HepG2 (cell line): ENCODE data around the gene NAALADL1. TPM values are rescaled to one million over a fixed set of nuclear protein-coding genes. Genes with fewer than 3 reads are reported as not detected.

Experiments
- ATAC-seq: fragments of 200-7000 bp; cut with Tn5 transposase; 3 replicates; pipeline ENCODE4 v1.9.1; 2020; ENCODE audit warnings: mild to moderate bottlenecking, moderate library complexity
- BruUV-seq: library from RNA; stranded (reverse); fragments of 400-500 nt; replicated peaks from 2 replicates; lab custom pipeline; 2021; lab: Mats Ljungman, UMichigan
- CTCF ChIA-PET: fragments of 300-600 bp; formaldehyde crosslinking; extraction: SDS; loops from one replicate; lab custom pipeline; 2021; ENCODE audit warnings: low total read pairs, inconsistent platforms, low intra/inter-chr PET ratio; lab: Yijun Ruan, JAX
- POLR2A ChIA-PET: fragments of 350-600 bp; sonication (Branson Sonifier 250); formaldehyde crosslinking; loops from one replicate; lab custom pipeline; 2020; ENCODE audit warnings: antibody characterized with exemption, inconsistent platforms; lab: Yijun Ruan, JAX
- DNase-seq: peaks from one replicate; pipeline ENCODE4 v3.0.0-alpha.2; 2015; ENCODE audit warnings: low spot score
- FAIRE-seq: peaks from 3 replicates; lab custom pipeline; 2011; peaks lifted over from hg19 to GRCh38; lab: Jason Lieb, UNC
- H2AFZ ChIP-seq: one replicate; pipeline ENCODE4 v1.6.1; 2011; ENCODE audit warnings: low read length, inconsistent platforms
- H3K27ac ChIP-seq: fragments of 300-600 bp; 3 replicates; pipeline ENCODE4 v1.8.0; 2011; ENCODE audit warnings: mixed run types, mild to moderate bottlenecking, mixed read lengths, low read length, inconsistent platforms; ENCODE audit not compliant: insufficient read depth; ENCODE audit errors: extremely low read length
- H3K27me3 ChIP-seq, 2 experiments: fragments of 200-600 bp in 1 of 2; 2 replicates in 1 of 2; 3 replicates in 1 of 2; pipeline versions ENCODE4 v1.6.0 to v1.8.0; 2011; ENCODE audit warnings: low read length in 2 of 2, mild to moderate bottlenecking in 2 of 2, moderate library complexity in 2 of 2, inconsistent platforms in 1 of 2; ENCODE audit not compliant: insufficient read depth in 2 of 2, control insufficient read depth in 1 of 2
- H3K36me3 ChIP-seq, 2 experiments: fragments of 200-600 bp in 1 of 2; replicated peaks in 1 of 2; 2 replicates in 1 of 2; 3 replicates in 1 of 2; pipeline versions ENCODE4 v1.5.1 to v1.8.0; 2011; ENCODE audit warnings: low read length in 2 of 2, inconsistent platforms in 1 of 2; ENCODE audit not compliant: insufficient read depth in 2 of 2, control insufficient read depth in 1 of 2
- H3K4me1 ChIP-seq: 2 replicates; pipeline ENCODE4 v1.5.1; 2012; ENCODE audit warnings: low read length, inconsistent platforms; ENCODE audit not compliant: insufficient read depth
- H3K4me2 ChIP-seq: 2 replicates; pipeline ENCODE4 v1.6.0; 2011; ENCODE audit warnings: low read depth, low read length, inconsistent platforms
- H3K4me3 ChIP-seq, 3 experiments: fragments of 200-600 bp in 1 of 3; sonication (generic), shearing (Covaris generic) in 1 of 3; replicated peaks in 1 of 3; 2 replicates each; pipeline ENCODE4 v1.5.1; 2011 to 2016; ENCODE audit warnings: low read length in 3 of 3, inconsistent platforms in 2 of 3, low read depth in 2 of 3, mild to moderate bottlenecking in 2 of 3, control low read depth in 1 of 3, mixed read lengths in 1 of 3; ENCODE audit not compliant: insufficient read depth in 1 of 3
- H3K79me2 ChIP-seq: one replicate; pipeline ENCODE4 v1.6.1; 2011; ENCODE audit warnings: low read length, inconsistent platforms; ENCODE audit not compliant: insufficient read depth
- H3K9ac ChIP-seq: 2 replicates; pipeline ENCODE4 v1.6.0; 2011; ENCODE audit warnings: mild to moderate bottlenecking, low read depth, low read length, inconsistent platforms; ENCODE audit not compliant: insufficient read depth
- H3K9me3 ChIP-seq: 2 replicates; pipeline ENCODE4 v1.5.1; 2012; ENCODE audit warnings: mild to moderate bottlenecking, low read length
- H4K20me1 ChIP-seq: 2 replicates; pipeline ENCODE4 v1.6.0; 2011; ENCODE audit warnings: inconsistent platforms, mild to moderate bottlenecking, low read length, moderate library complexity; ENCODE audit not compliant: insufficient read depth
- ASH2L ChIP-seq: fragments of 300-600, 200-600 bp; sonication (generic); IDR thresholded peaks from 2 replicates; pipeline ENCODE4 v1.7.0; 2017; ENCODE audit warnings: low read depth, mild to moderate bottlenecking, moderate library complexity, mixed read lengths, low read length; ENCODE audit not compliant: insufficient read length
- SAP130 ChIP-seq: IDR thresholded peaks from 2 replicates; pipeline ENCODE4 v1.6.1; 2016; ENCODE audit warnings: low read depth
- SMC3 ChIP-seq: IDR thresholded peaks from 2 replicates; pipeline ENCODE4 v1.6.1; 2011; ENCODE audit warnings: low read length, improper control_type of control experiment
- STAG1 ChIP-seq: sonication (generic); formaldehyde crosslinking; IDR thresholded peaks from 2 replicates; pipeline ENCODE4 v1.4.0; 2020; ENCODE audit warnings: missing genetic modification reagents
- STAT5B ChIP-seq: sonication (generic); formaldehyde crosslinking; IDR thresholded peaks from 2 replicates; pipeline ENCODE4 v1.4.0; 2020; ENCODE audit warnings: missing genetic modification reagents
- ZFX ChIP-seq: sonication (generic); formaldehyde crosslinking; IDR thresholded peaks from 2 replicates; pipeline ENCODE4 v1.4.0; 2020; ENCODE audit warnings: mild to moderate bottlenecking, low read depth, missing genetic modification reagents, moderate library complexity
- ZFY ChIP-seq: sonication (generic); formaldehyde crosslinking; IDR thresholded peaks from 2 replicates; pipeline ENCODE4 v1.4.0; 2020; ENCODE audit warnings: missing genetic modification reagents
- ZNF468 ChIP-seq: sonication (generic); formaldehyde crosslinking; IDR thresholded peaks from 2 replicates; pipeline ENCODE4 v1.8.0; 2022; ENCODE audit warnings: mild to moderate bottlenecking, moderate library complexity, missing genetic modification reagents
- ZNF513 ChIP-seq: sonication (generic); formaldehyde crosslinking; conservative IDR thresholded peaks from 2 replicates; pipeline ENCODE4 v1.5.0; 2020; ENCODE audit warnings: missing genetic modification reagents
- ZNF598 ChIP-seq: sonication (generic); formaldehyde crosslinking; IDR thresholded peaks from 2 replicates; pipeline ENCODE4 v1.5.1; 2020; ENCODE audit warnings: mild to moderate bottlenecking, missing genetic modification reagents, borderline replicate concordance
- ZNF619 ChIP-seq: sonication (generic); formaldehyde crosslinking; IDR thresholded peaks from 2 replicates; pipeline ENCODE4 v1.4.0; 2020; ENCODE audit warnings: mild to moderate bottlenecking, missing genetic modification reagents
- WGBS: methylation state at CpG from one replicate; pipeline ENCODE4 v1.1.6; 2017; ENCODE audit warnings: low lambda C conversion rate; 5-methylcytosine and 5-hydroxymethylcytosine counted together
- in situ Hi-C: cut with HindIII; loops from 2 replicates; pipeline ENCODE4 v1.10.0; 2017; ENCODE audit warnings: low pct_unique_long_range_greater_than_20kb; ENCODE audit not compliant: extremely low pct_ligation_motif_present
- intact Hi-C: fragments of 100-400 bp; cut with micrococcal nuclease; formaldehyde crosslinking; loops from one replicate; pipeline ENCODE4 v1.10.0; 2022; ENCODE audit not compliant: unreplicated experiment
- polyA plus RNA-seq, 8 experiments: library from polyadenylated mRNA; depleted of rRNA in 3 of 8; stranded (reverse) in 7 of 8; unstranded in 1 of 8; fragments of >200 nt; fragmentation: Illumina TruSeq in 4 of 8; extraction: Trizol in 4 of 8; gene quantifications; 2 replicates each; pipeline versions ENCODE4 v1.2.1 to v1.2.3, GENCODE V29; 2011 to 2016; ENCODE audit warnings: low read depth in 4 of 8, missing spikeins in 1 of 8, mixed read lengths in 1 of 8; ENCODE audit not compliant: insufficient read depth in 1 of 8
- total RNA-seq, 5 experiments: library from RNA; depleted of rRNA; stranded (reverse); fragments of >200 nt; fragmentation: Illumina TruSeq; extraction: Trizol; gene quantifications; 2 replicates each; pipeline ENCODE4 v1.2.3, GENCODE V29; 2016; ENCODE audit warnings: low read depth in 1 of 5
- TF ChIP-seq, protein P1 (sequence below): sonication (generic); formaldehyde crosslinking; IDR thresholded peaks from 2 replicates; pipeline ENCODE4 v1.5.1; 2020; ENCODE audit warnings: mild to moderate bottlenecking, missing genetic modification reagents, moderate library complexity

Gene NAALADL1
- total and polyA plus RNA-seq, 2 of the 13 experiments (the other 11 are each of a cell fraction or from before 2014, with no cell fraction given) = 9.3 to 33.9 TPM

DNA sequence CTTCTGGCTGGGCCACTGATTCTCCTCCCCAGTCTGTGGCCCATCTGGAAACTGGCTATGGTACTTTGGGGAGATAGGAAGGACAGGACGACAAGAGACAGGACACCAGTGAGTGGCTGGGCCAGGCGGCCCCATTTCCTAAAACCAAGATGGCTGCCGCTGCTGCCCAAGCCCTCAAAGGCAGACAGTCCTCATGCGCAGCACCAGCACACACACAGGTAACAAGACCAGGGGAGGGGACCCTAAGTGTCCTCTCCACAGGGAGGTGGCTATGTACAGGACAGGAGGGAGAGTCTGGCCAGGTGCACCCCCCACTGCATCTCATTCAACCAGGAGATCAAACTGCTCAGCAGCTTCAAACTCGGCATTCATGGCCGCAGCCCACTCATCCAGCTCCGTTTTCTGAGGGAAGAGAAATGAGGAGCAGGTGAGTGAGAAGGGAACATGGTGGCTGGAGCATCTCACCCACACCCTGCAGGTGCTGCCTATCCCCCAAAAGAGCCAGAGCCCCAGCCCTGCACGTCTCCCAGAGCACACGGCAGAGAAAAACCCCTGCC, 20.5 kb upstream of the NAALADL1 start (continued):
- TF ChIP-seq ZNF468 (CRISPR knock-in tag) (no peak), SAP130 (CRISPR knock-in tag) (no peak)

DNA sequence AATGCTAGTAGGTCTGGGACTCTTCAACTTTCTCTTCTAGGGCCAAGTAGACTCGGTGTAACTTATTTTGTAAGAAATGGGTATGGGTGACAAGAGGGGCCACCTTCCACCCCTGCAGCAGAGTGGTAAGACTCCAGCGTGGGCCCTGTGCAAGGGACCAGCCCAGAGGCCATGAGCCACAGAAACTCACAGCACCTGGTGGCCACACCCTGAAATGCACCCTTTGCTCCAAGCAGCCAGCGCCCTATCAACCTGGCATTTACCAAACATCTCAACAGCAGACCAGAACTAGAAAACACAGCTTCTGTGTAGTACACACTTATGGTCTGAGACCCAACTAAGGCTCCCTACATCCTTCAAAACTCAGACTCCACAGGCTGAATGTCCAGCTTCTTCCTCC, 19.8 kb upstream of the NAALADL1 start:
- 50% methylated on average over 1 of the region's 3 CpGs for WGBS
- peak; percentile 79 for FAIRE-seq
- BruUV-seq = no TSS peak
- no peak overlapping the region for H3K4me3 ChIP-seq
- H3K79me2 ChIP-seq = peaks cover 22% of the 10 kb centered on the region
- DNase-seq = peak; percentile 49
- no peaks in the 10 kb centered on the region for H3K9me3 ChIP-seq
- H3K27ac ChIP-seq = peak overlapping the region; percentile 27
- H4K20me1 ChIP-seq = no peaks in the 10 kb centered on the region
- in situ Hi-C loops = no loop called here
- peak; percentile 94 for ATAC-seq
- no peak overlapping the region for H2AFZ ChIP-seq
- peaks cover 11 to 27% of the 10 kb centered on the region in 2 experiments for H3K36me3 ChIP-seq
- intact Hi-C loops = loop anchor here (2.0 to 5.0 kb wide), 2 partner anchors 51 to 63 kb away; partner anchors contain the start of genes ARL2 and SNX15
- peaks cover 33% of the 10 kb centered on the region for H3K4me1 ChIP-seq
- H3K9ac ChIP-seq = no peak overlapping the region
- peak overlapping the region; percentile 5; the same call in 1 of the 2 replicates for H3K4me2 ChIP-seq
- POLR2A ChIA-PET = no interaction called here
- CTCF ChIA-PET = interaction anchor here (0.8 to 2.3 kb wide), 3 partner anchors 50 to 65 kb away, joined by 5 to 17 read pairs (median 6); partner anchors contain the start of genes ARL2 and SNX15
- no peaks in the 10 kb centered on the region for H3K27me3 ChIP-seq
- peak; percentile 24 for TF ChIP-seq ASH2L
- TF ChIP-seq, protein P1, sequence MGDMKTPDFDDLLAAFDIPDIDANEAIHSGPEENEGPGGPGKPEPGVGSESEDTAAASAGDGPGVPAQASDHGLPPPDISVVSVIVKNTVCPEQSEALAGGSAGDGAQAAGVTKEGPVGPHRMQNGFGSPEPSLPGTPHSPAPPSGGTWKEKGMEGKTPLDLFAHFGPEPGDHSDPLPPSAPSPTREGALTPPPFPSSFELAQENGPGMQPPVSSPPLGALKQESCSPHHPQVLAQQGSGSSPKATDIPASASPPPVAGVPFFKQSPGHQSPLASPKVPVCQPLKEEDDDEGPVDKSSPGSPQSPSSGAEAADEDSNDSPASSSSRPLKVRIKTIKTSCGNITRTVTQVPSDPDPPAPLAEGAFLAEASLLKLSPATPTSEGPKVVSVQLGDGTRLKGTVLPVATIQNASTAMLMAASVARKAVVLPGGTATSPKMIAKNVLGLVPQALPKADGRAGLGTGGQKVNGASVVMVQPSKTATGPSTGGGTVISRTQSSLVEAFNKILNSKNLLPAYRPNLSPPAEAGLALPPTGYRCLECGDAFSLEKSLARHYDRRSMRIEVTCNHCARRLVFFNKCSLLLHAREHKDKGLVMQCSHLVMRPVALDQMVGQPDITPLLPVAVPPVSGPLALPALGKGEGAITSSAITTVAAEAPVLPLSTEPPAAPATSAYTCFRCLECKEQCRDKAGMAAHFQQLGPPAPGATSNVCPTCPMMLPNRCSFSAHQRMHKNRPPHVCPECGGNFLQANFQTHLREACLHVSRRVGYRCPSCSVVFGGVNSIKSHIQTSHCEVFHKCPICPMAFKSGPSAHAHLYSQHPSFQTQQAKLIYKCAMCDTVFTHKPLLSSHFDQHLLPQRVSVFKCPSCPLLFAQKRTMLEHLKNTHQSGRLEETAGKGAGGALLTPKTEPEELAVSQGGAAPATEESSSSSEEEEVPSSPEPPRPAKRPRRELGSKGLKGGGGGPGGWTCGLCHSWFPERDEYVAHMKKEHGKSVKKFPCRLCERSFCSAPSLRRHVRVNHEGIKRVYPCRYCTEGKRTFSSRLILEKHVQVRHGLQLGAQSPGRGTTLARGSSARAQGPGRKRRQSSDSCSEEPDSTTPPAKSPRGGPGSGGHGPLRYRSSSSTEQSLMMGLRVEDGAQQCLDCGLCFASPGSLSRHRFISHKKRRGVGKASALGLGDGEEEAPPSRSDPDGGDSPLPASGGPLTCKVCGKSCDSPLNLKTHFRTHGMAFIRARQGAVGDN (CRISPR knock-in tag) = peak; percentile 44
- peak; percentile 44; the same call in 1 of the 2 replicates for TF ChIP-seq ZFX (CRISPR knock-in tag)
- no peak for TF ChIP-seq STAT5B
- TF ChIP-seq SMC3 = peak; percentile 83
- no peak for TF ChIP-seq ZNF598 (CRISPR knock-in tag)
- no peak for TF ChIP-seq ZNF513
- TF ChIP-seq ZNF619 (CRISPR knock-in tag) = no peak
- TF ChIP-seq STAG1 = peak; percentile 78
- peak; percentile 45; the same call in 1 of the 2 replicates for TF ChIP-seq ZFY (CRISPR knock-in tag)
